Peyer's patch (tissue), 4 donors: ENCODE data around the gene RIC1.

Experiments
- CTCF ChIP-seq, 6 experiments: fragments of 450-650 bp in 4 of 6; fragments of 200-600 bp in 2 of 6; sonication (generic) in 1 of 6; IDR thresholded peaks; one replicate each; pipeline ENCODE4 v1.5.1; 2017 to 2019; ENCODE audit warnings: antibody characterized with exemption in 6 of 6, mild to moderate bottlenecking in 3 of 6, moderate library complexity in 1 of 6
- POLR2A ChIP-seq, 2 donors: fragments of 450-650 bp; IDR thresholded peaks; one replicate each; pipeline ENCODE4 v1.5.1; 2017; ENCODE audit warnings: antibody characterized with exemption in 2 of 2, mild to moderate bottlenecking in 2 of 2, moderate library complexity in 2 of 2

DNA sequence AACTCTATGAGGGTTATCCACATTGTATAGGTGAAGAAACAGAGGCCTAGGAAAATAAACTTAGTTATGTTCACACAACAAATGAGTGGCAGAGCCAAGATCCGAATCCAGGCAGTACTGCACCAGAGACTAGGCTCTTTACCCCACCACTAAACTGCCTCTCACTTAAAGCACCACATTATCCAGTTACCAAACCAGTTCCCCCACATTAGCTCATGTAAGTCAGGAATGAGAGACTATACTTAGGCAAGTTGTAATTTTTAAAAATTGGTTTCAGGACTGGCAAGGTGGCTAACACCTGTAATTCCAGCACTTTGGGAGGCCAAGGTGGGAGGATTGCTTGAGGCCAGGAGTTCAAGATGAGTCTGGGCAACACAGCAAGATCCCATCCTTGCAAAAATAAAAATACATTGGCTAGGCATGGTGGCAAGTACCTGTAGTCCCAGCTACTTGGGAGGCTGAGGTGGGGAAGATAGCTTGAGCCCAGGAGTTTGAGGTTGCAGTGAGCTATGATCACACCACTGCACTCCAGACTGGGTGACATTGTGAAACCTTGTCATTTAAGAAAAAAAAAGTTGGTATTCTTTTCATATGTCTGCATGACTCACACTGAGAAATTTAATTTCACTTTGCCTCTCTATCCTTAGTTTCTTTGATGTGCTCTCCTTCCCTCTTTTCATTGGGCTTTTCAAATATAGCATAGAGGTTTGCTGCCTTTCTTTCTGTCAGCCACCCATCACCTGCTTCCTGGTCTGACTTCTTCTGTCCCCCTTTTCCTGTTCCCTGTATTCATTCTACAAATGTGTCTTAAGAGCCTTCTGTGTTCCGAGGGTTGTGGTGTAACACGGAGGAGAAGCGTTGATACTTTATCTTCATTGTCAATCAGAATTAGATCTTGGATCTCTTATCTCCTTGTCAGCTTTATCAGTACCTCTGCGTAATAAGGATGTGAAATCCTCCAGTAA is 139.3 kb downstream of the RIC1 start:
- TF ChIP-seq CTCF (IDR thresholded peaks at IDR 0.05) = no peak
- TF ChIP-seq POLR2A (IDR thresholded peaks at IDR 0.05) = no peak
